GM12874 (cell line): ENCODE results near the gene SNX12.

Source experiments
- TF ChIP-seq, protein P1 (sequence below): IDR thresholded peaks from 2 replicates; pipeline ENCODE4 v1.5.1; 2011; ENCODE audit warnings: low read depth, mild to moderate bottlenecking, control low read depth, low read length, moderate library complexity; ENCODE audit not compliant: insufficient read depth

SNX12 gene

GRCh38 chrX:71056867-71057266, 11.3 kb downstream of the SNX12 start:
- TF ChIP-seq, protein P1, sequence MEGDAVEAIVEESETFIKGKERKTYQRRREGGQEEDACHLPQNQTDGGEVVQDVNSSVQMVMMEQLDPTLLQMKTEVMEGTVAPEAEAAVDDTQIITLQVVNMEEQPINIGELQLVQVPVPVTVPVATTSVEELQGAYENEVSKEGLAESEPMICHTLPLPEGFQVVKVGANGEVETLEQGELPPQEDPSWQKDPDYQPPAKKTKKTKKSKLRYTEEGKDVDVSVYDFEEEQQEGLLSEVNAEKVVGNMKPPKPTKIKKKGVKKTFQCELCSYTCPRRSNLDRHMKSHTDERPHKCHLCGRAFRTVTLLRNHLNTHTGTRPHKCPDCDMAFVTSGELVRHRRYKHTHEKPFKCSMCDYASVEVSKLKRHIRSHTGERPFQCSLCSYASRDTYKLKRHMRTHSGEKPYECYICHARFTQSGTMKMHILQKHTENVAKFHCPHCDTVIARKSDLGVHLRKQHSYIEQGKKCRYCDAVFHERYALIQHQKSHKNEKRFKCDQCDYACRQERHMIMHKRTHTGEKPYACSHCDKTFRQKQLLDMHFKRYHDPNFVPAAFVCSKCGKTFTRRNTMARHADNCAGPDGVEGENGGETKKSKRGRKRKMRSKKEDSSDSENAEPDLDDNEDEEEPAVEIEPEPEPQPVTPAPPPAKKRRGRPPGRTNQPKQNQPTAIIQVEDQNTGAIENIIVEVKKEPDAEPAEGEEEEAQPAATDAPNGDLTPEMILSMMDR, result no peak

DNA sequence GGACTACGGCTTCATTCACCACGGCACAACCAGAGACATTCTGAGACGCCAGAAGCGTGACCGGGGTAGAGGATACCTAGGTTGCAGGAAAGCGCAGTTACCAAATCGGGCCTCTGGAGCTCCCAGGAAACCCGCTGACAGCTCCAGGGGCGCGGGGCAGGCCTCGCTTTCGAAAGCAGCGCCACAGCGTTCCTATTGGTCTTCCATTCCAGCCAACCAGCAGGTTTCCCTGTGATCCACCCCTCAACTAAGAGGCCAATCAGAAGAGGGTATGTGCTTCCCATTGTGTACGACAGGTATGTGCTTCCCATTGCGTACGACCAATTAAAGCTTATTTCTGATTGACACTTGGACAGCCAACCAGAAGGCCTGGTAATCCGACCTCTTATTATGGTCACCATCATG, 14.9 kb downstream of the SNX12 start:
- TF ChIP-seq, protein P1, result no peak

GRCh38 chrX:71052721-71053120, 15.4 kb downstream of the SNX12 start:
- TF ChIP-seq, protein P1, result no peak

DNA sequence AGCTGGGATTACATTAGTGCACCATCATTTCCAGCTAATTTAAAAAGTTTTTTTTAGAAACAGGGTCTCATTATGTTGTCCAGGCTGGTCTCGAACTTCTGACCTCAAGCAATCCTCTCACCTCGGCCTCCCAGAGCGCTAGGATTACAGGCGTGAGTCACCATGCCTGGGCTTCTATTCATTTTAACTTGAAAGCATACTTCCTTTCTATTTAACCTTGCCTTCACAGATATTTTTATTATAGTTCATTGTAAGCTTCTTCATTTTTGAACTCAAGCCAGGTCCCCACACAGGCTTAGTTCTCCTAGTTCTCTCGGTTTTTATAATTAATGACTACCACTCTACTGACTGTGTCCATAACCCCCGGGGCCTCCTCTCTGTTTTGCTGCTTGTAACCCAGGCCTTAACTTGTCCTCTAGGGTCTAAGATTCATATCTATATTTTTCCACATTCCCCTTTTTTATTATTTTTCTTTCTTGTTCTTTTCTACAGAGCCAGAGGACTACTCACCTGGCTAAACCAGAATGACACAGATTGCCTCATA, 50.7 kb downstream of the SNX12 start:
- TF ChIP-seq, protein P1, result no peak
